Adrenal gland (tissue), 12 donors: ENCODE measurements around the gene CBR4. TPM values are rescaled to one million over a fixed set of nuclear protein-coding genes. Genes with fewer than 3 reads are reported as not detected.

Experiments used
- DNase-seq, 7 donors: peaks; one replicate each; pipeline ENCODE4 v3.0.0-alpha.2; 2019 to 2020
- H3K27ac ChIP-seq, 5 donors: fragments of 200-600 bp; sonication (generic) in 4 of 5; 1 replicate in 3 of 5; 2 replicates in 2 of 5; pipeline versions ENCODE4 v1.5.1 to v1.8.0; 2016 to 2020; ENCODE audit warnings: mild to moderate bottlenecking in 1 of 5
- H3K27me3 ChIP-seq: fragments of 200-600 bp; 2 replicates; pipeline ENCODE4 v1.8.0; 2021
- H3K36me3 ChIP-seq, 2 donors: fragments of 200-600 bp; replicated peaks in 1 of 2; 1 replicate in 1 of 2; 2 replicates in 1 of 2; pipeline versions ENCODE4 v1.5.1 to v1.8.0; 2018 to 2022
- H3K4me1 ChIP-seq, 2 donors: fragments of 200-600 bp; replicated peaks in 1 of 2; 1 replicate in 1 of 2; 2 replicates in 1 of 2; pipeline versions ENCODE4 v1.5.1 to v1.8.0; 2018 to 2021
- H3K4me3 ChIP-seq, 4 donors: fragments of 200-600 bp; sonication (generic) in 3 of 4; one replicate each; pipeline ENCODE4 v1.5.1; 2016 to 2018
- H3K9me3 ChIP-seq, 3 donors: fragments of 200-600 bp; sonication (generic) in 1 of 3; replicated peaks in 1 of 3; 1 replicate in 2 of 3; 2 replicates in 1 of 3; pipeline versions ENCODE4 v1.5.1 to v1.8.0; 2016 to 2021
- CTCF ChIP-seq, 6 experiments: fragments of 450-650 bp in 4 of 6; fragments of 200-600 bp in 2 of 6; sonication (generic) in 1 of 6; IDR thresholded peaks; 1 replicate in 5 of 6; 2 replicates in 1 of 6; pipeline versions ENCODE4 v1.5.1 to v1.8.0; 2016 to 2021; ENCODE audit warnings: antibody characterized with exemption in 6 of 6, mild to moderate bottlenecking in 2 of 6, moderate library complexity in 1 of 6
- POLR2A ChIP-seq, 2 donors: fragments of 450-650 bp; IDR thresholded peaks; one replicate each; pipeline ENCODE4 v1.6.1; 2017; ENCODE audit warnings: antibody characterized with exemption in 2 of 2, mild to moderate bottlenecking in 2 of 2, moderate library complexity in 1 of 2
- WGBS, 4 donors: extraction: QIAGEN DNeasy Blood & Tissue Kit in 2 of 4; methylation state at CpG; one replicate each; pipeline versions ENCODE4 v1.1.5 to v1.1.7; 2013 to 2017; 5-methylcytosine and 5-hydroxymethylcytosine counted together
- intact Hi-C, 2 donors: fragments of 100-400 bp; cut with DNase I; formaldehyde crosslinking; loops; one replicate each; pipeline versions ENCODE4 v1.14.1 to v1.15.0; 2022 to 2023
- polyA plus RNA-seq, 3 donors: library from polyadenylated mRNA; stranded (reverse); fragments of 200-250 nt in 2 of 3; fragments of 350-450 nt in 1 of 3; fragmentation: Illumina TruSeq in 1 of 3; extraction: RNeasy Lipid Tissue Mini Kit (QIAGEN cat#74804) in 1 of 3; gene quantifications; one replicate each; pipeline ENCODE4 v1.2.3, GENCODE V29; 2013 to 2014
- total RNA-seq, 9 donors: library from RNA; depleted of rRNA in 4 of 9; stranded (reverse); fragments of >200 nt in 4 of 9; fragments of 120-200 nt in 1 of 9; fragmentation: NEBNext Ultra II Directional in 1 of 9; extraction: Animal tissue kit (Norgen Biotek cat#: 25700) in 1 of 9; gene quantifications; one replicate each; pipeline versions ENCODE4 v1.1.0 to v1.2.4, GENCODE V29; 2013 to 2023
- donor health status: healthy with polysubstance abuse.
- donor health status: Bipolar disorder and iron deficiency.
- donor health status: DM: yes; HTN: yes; CAD: no.
- donor health status: DM: no; HTN: no; CAD: no.
- donor health status: DM: no; HTN: no; CAD: no.
- donor health status: DM: yes; HTN: yes; CAD: no.

The CBR4 gene
- total and polyA plus RNA-seq, 12 donors: 9.6 to 34.6 (median 20.7) TPM

GRCh38 chr4:169017971-169018370, 7.9 kb upstream of the CBR4 start:
- H3K27ac ChIP-seq: no peak overlapping the region
- H3K9me3 ChIP-seq: no peaks in the 10 kb centered on the region
- H3K4me1 ChIP-seq: no peaks in the 10 kb centered on the region
- no peaks in the 10 kb centered on the region for H3K27me3 ChIP-seq
- intact Hi-C loops: no loop called here
- no peak overlapping the region for H3K4me3 ChIP-seq
- no peaks in the 10 kb centered on the region for H3K36me3 ChIP-seq
- TF ChIP-seq POLR2A (IDR thresholded peaks at IDR 0.05) (no peak), CTCF (IDR thresholded peaks at IDR 0.05) (no peak)
- WGBS, 4 donors: 88 to 92% (median 91%) methylated on average over 5 of the region's 5 CpGs
- DNase-seq: no peak

- Histone ChIP-seq H3K4me3 (no peak overlapping the region), H3K27me3 (no peaks in the 10 kb centered on the region), H3K9me3 (no peaks in the 10 kb centered on the region), H3K36me3 (no peaks in the 10 kb centered on the region), H3K4me1 (no peaks in the 10 kb centered on the region), H3K27ac (peak overlapping the region in 1 of 5 donors; percentile 14)
- intact Hi-C loops: no loop called here
- no peak for TF ChIP-seq CTCF (IDR thresholded peaks at IDR 0.05)
- no peak for TF ChIP-seq POLR2A (IDR thresholded peaks at IDR 0.05)
- DNase-seq: no peak
- WGBS, 4 donors: 60 to 70% (median 68%) methylated on average over 5 of the region's 5 CpGs
Measured at GRCh38 chr4:169015186-169015623, 5.2 kb upstream of the CBR4 start.

GRCh38 chr4:169014586-169014985, 4.5 kb upstream of the CBR4 start:
- Histone ChIP-seq H3K27me3 (no peaks in the 10 kb centered on the region), H3K4me1 (no peaks in the 10 kb centered on the region), H3K36me3 (no peaks in the 10 kb centered on the region), H3K27ac (no peak overlapping the region), H3K9me3 (no peaks in the 10 kb centered on the region), H3K4me3 (no peak overlapping the region)
- intact Hi-C loops: no loop called here
- 23 to 34% (median 26%) methylated on average over 2 of the region's 2 CpGs for WGBS, 4 donors
- TF ChIP-seq CTCF (IDR thresholded peaks at IDR 0.05) (no peak), POLR2A (IDR thresholded peaks at IDR 0.05) (no peak)
- no peak for DNase-seq

- no peaks in the 10 kb centered on the region for H3K36me3 ChIP-seq
- no peaks in the 10 kb centered on the region for H3K9me3 ChIP-seq
- intact Hi-C loops: no loop called here
- H3K4me1 ChIP-seq: peaks cover 9 to 10% of the 10 kb centered on the region in 2 donors
- 78 to 90% (median 81%) methylated on average over 1 of the region's 1 CpG for WGBS, 4 donors
- TF ChIP-seq POLR2A (IDR thresholded peaks at IDR 0.05) (no peak), CTCF (IDR thresholded peaks at IDR 0.05) (no peak)
- DNase-seq: no peak
- no peak overlapping the region for H3K27ac ChIP-seq
- H3K27me3 ChIP-seq: no peaks in the 10 kb centered on the region
- H3K4me3 ChIP-seq: no peak overlapping the region
Measured at GRCh38 chr4:169013396-169013795, 3.3 kb upstream of the CBR4 start.
